ENCODE results near the gene APBB2.

Gene APBB2

DNA sequence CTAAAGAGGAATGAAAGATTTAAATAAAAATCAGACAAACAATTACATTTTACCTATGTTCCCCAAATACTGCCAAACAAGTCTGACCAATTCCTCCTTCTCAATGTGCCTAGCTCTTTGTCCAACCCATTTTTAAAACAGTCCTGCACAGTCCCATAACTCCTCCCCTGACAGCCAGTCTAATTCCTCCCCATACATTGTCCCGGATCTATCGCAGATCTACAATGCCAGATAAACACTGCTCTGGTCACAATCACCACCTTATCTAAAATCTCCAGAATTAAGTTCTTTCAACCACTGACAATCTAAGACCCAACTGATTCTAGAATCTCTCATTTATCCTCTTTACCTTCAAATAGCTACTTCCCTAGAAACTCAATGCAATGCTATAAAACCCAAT, 176.0 kb downstream of the APBB2 start:
- ChIA-PET POLR2A (no interaction called here), CTCF (interaction anchor here (1.1 to 1.2 kb wide), 2 partner anchors 13 to 21 kb away, joined by 3 to 4 read pairs; no protein-coding TSS in a partner anchor)
- TF ChIP-seq, protein P1, sequence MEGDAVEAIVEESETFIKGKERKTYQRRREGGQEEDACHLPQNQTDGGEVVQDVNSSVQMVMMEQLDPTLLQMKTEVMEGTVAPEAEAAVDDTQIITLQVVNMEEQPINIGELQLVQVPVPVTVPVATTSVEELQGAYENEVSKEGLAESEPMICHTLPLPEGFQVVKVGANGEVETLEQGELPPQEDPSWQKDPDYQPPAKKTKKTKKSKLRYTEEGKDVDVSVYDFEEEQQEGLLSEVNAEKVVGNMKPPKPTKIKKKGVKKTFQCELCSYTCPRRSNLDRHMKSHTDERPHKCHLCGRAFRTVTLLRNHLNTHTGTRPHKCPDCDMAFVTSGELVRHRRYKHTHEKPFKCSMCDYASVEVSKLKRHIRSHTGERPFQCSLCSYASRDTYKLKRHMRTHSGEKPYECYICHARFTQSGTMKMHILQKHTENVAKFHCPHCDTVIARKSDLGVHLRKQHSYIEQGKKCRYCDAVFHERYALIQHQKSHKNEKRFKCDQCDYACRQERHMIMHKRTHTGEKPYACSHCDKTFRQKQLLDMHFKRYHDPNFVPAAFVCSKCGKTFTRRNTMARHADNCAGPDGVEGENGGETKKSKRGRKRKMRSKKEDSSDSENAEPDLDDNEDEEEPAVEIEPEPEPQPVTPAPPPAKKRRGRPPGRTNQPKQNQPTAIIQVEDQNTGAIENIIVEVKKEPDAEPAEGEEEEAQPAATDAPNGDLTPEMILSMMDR (IDR thresholded peaks at IDR 0.05; ENCODE audit: insufficient read depth, low read length, missing control alignments): no peak
- DNase-seq (ENCODE audit: low read depth, low spot score): no peak
- H3K4me3 ChIP-seq (ENCODE audit: low read depth, low read length): no peak overlapping the region

DNA sequence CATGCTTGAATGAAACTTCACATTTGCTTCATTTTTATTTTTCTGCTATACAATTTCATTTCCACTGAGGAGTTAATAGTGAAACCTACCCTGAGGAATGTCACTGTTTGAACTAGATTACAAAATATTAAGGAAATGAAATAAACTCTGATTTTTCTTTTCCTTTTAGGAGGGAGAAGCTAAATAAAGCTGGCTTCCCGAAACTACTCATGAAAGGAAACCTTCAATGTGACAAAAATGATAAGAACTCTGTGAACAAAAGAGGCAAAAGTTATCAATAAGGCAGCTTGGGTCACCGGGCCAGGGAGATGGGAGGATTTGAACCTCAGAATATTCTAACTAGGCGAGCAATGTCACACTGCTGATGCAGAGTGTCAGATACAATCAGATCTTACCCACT, 185.2 kb downstream of the APBB2 start:
- CTCF ChIA-PET: no interaction called here
- TF ChIP-seq, protein P1 (IDR thresholded peaks at IDR 0.05; ENCODE audit: insufficient read depth, low read length, missing control alignments): no peak
- H3K4me3 ChIP-seq (ENCODE audit: low read depth, low read length): no peak overlapping the region
- DNase-seq (ENCODE audit: low read depth, low spot score): no peak
- POLR2A ChIA-PET: no interaction called here

DNA sequence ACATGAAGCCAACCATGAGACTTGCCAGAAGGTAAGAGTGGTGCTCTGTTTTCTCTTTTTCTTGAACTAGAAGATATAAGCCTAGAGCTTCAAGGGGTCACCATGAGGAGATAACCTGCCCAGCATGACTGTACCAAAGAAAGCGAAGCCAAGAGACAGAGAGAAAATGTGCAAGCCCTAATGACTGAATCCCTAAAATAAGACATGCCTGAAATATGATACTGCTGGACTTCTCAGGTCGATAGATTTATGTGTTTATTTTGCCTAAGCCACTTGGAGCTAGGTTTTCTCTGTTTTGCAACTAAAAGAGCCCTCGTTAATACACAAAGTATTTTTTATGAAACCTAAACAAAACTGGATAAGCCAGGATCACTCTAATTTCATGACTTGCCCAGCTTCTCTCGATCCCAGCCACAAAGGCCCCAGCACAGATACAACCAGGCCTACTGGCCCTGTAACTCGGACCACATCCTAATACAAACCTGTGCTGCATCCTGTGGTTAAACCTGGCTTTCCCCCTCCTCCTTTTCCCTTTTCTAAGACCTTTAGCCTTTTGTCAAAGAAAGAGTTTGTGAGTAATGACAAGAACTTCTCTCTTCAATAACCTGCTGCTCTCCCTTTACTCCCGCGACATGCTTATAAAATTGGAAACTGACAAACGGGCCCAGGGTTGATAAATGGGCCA, 185.8 kb downstream of the APBB2 start:
- DNase-seq (ENCODE audit: low read depth, low spot score): no peak
- ChIA-PET POLR2A (no interaction called here), CTCF (no interaction called here)
- TF ChIP-seq, protein P1 (IDR thresholded peaks at IDR 0.05; ENCODE audit: insufficient read depth, low read length, missing control alignments): no peak
- H3K4me3 ChIP-seq (ENCODE audit: low read depth, low read length): no peak overlapping the region

DNA sequence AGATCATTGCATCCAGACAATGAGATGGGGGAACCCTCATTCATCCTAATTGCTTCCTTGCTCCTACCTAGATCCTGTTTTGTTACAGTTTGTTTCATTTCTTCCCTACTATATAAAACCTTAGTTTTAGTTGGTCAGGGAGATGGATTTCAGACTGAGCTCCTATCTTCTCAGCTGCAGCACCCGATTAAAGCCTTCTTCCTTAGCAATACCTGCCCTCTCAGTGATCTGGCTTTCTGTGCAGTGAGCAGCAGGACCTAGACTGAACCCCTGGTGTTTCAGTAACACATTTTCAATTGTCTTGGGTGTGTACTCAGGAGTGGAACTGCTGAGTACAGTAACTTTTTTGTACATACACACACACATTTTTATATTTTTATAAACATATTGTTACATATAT, 187.4 kb downstream of the APBB2 start:
- no peak for DNase-seq (ENCODE audit: low read depth, low spot score)
- TF ChIP-seq, protein P1 (IDR thresholded peaks at IDR 0.05; ENCODE audit: insufficient read depth, low read length, missing control alignments): no peak
- CTCF ChIA-PET: no interaction called here
- POLR2A ChIA-PET: no interaction called here
- H3K4me3 ChIP-seq (ENCODE audit: low read depth, low read length): no peak overlapping the region

DNA sequence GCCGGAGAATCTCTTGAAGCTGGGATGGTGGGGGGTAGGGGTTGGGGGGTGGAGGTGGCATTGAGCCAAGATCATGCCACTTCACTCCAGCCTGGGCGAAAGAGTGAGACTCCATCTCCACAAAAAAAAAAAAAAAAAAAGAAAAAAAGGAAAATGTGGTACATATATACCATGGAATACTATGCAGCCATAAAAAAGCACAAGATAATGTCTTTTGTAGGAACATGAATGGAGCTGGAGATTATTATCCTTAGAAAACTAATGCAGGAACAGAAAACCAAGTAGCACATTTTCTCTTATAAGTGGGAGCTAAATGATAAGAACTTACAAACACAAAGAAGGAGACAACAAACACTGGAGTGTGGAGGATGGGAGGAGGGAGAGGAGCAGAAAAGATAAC, 188.5 kb downstream of the APBB2 start:
- DNase-seq (ENCODE audit: low read depth, low spot score): no peak
- POLR2A ChIA-PET: no interaction called here
- TF ChIP-seq, protein P1 (IDR thresholded peaks at IDR 0.05; ENCODE audit: insufficient read depth, low read length, missing control alignments): no peak
- CTCF ChIA-PET: interaction anchor here (1.5 kb wide), 1 partner anchor 188 kb away, joined by 4 read pairs; the partner anchor contains the start of gene APBB2
- H3K4me3 ChIP-seq (ENCODE audit: low read depth, low read length): no peak overlapping the region

DNA sequence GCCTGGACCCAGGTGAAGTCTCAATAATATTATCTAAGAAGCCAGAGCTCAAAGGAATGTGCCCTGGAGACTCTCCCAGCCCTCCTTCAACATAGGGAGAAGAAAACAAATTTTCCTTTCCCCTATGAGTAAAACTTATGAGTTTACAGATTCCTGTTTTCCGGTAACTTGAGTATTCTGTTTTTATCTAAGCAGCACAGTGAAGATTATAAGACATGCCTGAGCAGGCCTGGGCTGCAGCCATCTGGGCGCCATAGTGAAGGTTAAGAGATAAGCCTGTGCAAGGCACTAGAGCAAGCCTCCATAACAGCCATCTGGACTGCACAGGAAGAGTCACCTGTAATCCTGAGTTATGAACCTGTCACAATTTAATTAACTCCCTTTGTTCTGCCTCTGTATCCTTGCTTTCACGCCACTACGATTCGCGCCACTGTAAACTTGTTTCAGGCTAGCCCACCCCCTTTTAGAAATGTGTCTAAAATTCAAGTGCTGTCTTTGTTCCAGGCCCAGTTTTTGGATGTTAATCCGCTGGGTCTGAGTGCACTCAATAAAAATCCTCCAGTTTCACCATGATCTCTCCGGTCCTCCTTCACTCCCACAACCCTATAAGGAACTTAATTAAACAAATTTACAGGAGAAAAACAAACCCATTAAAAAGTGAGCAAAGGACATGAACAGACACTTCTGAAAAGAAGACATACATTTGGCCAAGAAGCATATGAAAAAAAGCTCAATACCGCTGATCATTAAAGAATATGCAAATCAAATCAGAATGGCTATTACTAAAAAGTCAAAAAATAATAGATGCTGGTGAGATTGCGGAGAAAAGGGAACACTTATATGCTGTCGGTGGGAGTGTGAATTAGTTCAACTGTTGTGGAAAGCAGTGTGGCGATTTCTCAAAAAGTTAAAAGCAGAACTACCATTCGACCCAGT, 189.5 kb downstream of the APBB2 start:
- no peak for DNase-seq (ENCODE audit: low read depth, low spot score)
- POLR2A ChIA-PET: no interaction called here

More for the DNA sequence above, 189.5 kb downstream of the APBB2 start:
- TF ChIP-seq, protein P1 (IDR thresholded peaks at IDR 0.05; ENCODE audit: insufficient read depth, low read length, missing control alignments): no peak
- no peak overlapping the region for H3K4me3 ChIP-seq (ENCODE audit: low read depth, low read length)
- CTCF ChIA-PET: interaction anchor here (1.5 kb wide), 1 partner anchor 189 kb away, joined by 4 read pairs; the partner anchor contains the start of gene APBB2
